Stimulated activated CD8-positive, alpha-beta memory T cell treated with anti-CD3 and anti-CD28 coated beads, Interleukin-7, amount 100 ng/mL, for 1 hour (primary cell): ENCODE measurements around the gene HMGCL.
A peak's percentile ranks its signal among the peaks of the same experiment; 100 is the strongest.
"Not testable (repeated sequence)": the region's sequence is repeated elsewhere in the genome, so short reads cannot be mapped to it uniquely, and the experiment has no call there.

ENCODE experiments used
- DNase-seq, 2 donors: peaks; one replicate each; pipeline ENCODE4 v3.0.0-alpha.2; 2020; ENCODE audit warnings: low read depth in 2 of 2

Gene HMGCL

DNA sequence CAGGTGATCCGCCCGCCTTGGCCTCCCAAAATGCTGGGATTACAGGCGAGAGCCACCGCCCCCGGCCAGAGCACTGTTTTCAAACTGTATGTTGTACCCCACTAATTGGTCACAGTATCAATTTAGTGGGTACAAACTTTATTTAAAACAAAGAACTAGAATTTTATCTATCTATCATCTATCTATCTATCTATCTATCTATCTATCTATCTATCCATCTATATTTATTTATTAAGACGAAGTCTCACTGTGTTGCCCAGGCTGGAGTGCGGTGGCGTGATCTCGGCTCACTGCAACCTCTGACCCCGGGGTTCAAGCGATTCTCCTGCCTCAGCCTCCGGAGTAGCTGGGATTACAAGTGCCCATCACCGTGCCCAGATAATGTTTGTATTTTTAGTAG is 1.4 kb upstream of the HMGCL start:
- not testable (repeated sequence) for DNase-seq

DNA sequence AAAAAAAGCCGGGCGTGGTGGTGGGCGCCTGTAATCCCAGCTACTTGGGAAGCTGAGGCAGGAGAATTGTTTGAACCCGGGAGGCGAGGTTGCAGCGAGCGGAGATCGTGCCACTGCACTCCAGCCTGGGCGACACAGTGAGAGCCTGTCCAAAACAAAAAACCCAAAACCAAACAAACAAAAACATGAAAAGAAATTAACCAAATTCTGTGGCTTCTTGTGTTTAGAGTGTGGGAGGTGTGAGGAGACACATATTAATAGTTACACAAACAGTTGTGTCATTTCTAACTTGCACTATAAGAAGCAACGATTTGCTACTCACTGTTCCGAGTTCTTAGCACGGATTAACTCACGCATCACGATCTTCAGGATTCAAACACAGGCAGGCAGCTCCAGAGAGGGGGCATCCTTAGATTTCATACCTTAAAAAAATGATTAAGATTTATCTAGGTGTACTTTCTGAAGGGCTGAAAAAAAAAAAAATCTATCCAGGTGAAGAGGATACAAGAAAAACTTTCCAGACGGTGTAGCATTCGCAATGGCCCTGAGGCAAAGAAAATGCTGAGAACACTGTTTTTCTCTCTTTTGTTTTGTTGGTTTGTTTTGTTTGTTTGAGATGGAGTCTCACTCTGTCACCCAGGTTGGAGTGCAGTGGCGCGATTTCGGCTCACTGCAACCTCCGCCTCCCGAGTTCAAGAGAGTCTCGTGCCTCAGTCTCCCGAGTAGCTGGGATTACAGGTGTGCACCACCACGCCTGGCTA is 713 bp upstream of the HMGCL start:
- DNase-seq = no peak

DNA sequence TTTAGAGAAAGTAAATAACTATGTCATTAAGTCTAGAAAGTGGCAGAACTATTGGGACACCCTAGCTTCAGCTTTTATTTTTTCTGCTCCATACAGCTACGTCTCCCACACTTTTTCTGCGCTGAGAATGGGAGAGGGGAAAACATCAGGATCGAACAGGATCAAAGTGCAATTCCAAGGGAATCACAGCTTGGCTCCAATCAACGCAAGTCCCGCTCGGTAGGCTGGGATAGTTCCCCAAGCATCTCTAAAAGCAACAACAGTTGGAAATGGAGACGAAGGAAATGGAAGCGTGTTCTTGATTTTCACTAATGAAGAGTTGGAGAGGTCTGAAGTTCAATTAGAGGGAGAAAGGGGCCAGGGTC is 536 bp downstream of the HMGCL start:
- no peak for DNase-seq

DNA sequence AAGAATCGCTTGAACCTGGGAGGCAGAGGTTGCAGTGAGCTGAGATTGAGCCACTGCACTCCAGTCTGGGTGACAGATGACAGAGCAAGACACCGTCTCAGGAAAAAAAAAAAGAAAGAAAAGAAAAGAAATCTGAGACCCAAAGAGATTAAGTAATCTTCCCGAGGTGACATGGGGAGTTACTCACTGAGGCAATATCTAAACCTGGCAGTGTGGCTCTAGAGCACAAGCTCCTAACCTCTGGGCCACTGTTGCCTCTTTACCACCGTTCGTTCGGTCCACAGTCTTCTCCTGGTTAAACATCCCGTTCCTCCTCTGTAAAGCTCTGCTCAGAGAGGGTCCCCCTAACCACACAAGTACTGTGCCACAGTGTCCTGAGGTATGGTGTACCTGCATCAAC is 1.5 kb downstream of the HMGCL start:
- no peak for DNase-seq

- DNase-seq = no peak
Observed at GRCh38 chr1:23817633-23818032, 7.6 kb downstream of the HMGCL start.

GRCh38 chr1:23816906-23817305 is 8.3 kb downstream of the HMGCL start:
- DNase-seq = no peak

GRCh38 chr1:23816361-23816760 is 8.9 kb downstream of the HMGCL start:
- DNase-seq = no peak

GRCh38 chr1:23814016-23814415 is 11.2 kb downstream of the HMGCL start:
- DNase-seq = no peak

DNA sequence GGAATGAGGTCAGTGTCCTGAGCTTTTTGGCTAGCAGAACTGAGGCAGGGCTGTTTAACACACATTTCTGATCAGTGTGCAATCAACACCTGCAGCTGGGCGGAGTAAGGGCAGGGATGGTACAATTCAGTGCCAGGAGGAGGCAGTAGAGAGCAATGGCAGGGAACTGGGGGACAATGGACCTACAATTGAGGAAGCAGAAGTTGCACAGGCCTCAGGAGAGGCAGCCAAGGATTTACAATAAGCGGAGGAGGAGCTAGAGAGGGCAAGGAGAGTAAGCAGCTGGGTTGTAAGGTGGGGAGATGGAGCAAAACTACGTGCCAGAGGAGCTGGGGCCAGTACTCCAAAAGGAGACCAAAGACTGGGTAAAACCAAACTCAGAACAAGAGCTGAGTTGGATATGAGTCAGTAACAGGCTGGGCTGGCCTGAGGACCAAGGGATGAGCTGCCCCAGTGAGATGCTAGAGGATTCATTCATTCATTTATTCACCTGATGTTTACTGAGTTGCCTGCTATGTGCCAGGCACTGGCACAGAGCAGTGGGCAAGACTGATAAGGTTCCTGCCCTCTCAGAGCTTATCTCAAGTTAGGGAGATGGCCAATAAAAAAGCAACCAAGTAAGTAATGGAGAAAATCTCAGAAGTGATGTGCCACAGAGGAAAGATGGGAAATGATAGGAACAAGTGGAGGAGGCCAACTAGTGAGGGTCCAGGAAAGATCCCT is 14.2 kb downstream of the HMGCL start:
- DNase-seq = no peak

- peak; percentile 56 to 64 for DNase-seq
Observed at GRCh38 chr1:23809751-23810171, 15.5 kb downstream of the HMGCL start.

DNA sequence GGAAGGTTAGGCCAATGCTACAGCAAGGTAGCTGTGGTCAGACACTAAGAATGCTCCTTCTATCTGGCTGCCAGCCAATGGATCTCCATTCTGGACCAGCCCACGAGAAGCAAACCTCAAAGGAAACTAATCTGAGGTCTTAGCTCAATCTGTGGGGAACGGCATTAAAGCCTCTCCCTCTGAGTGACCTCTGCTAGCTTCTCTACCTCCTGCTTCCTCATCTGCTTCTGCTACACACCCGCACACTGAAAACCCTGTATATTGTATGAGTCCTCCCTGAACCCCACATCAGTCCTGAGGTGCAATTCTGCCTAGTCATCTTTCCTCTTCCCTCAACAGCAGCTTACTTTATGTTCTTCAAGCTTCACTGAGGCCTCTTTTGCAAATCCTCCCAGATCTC is 17.8 kb downstream of the HMGCL start:
- DNase-seq = no peak

GRCh38 chr1:23806280-23806679 is 18.9 kb downstream of the HMGCL start:
- no peak for DNase-seq

DNA sequence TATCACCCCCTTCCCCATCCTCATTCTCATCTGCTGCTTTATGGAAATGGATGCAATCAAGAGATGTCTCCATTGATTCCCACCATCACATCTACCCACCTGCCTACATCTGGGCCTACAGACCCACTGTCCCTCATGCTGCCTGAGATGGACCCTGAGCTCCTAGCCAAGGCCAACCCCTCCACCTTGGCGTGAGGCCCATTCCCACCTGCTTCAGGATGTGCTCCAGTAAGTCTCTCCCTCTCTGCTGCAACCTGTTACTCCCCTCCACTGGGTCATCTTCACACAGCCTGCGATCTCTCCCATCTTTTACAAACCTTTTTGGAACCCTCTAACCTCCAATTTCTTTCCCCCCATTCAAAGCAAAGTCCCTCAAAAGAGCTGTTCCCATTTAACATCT is 20.2 kb downstream of the HMGCL start:
- no peak for DNase-seq

GRCh38 chr1:23804183-23804835 is 20.9 kb downstream of the HMGCL start:
- DNase-seq = no peak

GRCh38 chr1:23803674-23804073 is 21.6 kb downstream of the HMGCL start:
- no peak for DNase-seq

- DNase-seq = not testable (repeated sequence)
Observed at GRCh38 chr1:23802809-23803342, 22.4 kb downstream of the HMGCL start.

- no peak for DNase-seq
Observed at GRCh38 chr1:23801876-23802275, 23.4 kb downstream of the HMGCL start.

GRCh38 chr1:23801338-23801748 is 23.9 kb downstream of the HMGCL start:
- DNase-seq = no peak

GRCh38 chr1:23800400-23801337 is 24.6 kb downstream of the HMGCL start, which contains the start of gene GALE:
Gene GALE, minus strand, starts transcription at chr1:23800754. Its CDS starts 1,747 bp downstream, at chr1:23799007.
- DNase-seq = peak; percentile 94 to 96

GRCh38 chr1:23799570-23800399 is 25.4 kb downstream of the HMGCL start:
- no peak for DNase-seq

- no peak for DNase-seq
Observed at GRCh38 chr1:23799255-23799569, 26.0 kb downstream of the HMGCL start.
